Thymus (tissue), 11 donors: ENCODE data around the gene FAM217B. TPM values are rescaled to one million over a fixed set of nuclear protein-coding genes. Genes with fewer than 3 reads are reported as not detected.
A peak's percentile ranks its signal among the peaks of the same experiment; 100 is the strongest.
"Not testable (repeated sequence)": the region's sequence is repeated elsewhere in the genome, so short reads cannot be mapped to it uniquely, and the experiment has no call there.

Source experiments
- DNase-seq, 9 donors: peaks; one replicate each; pipeline ENCODE4 v3.0.0-alpha.2; 2013; ENCODE audit warnings: low spot score in 9 of 9, low read depth in 6 of 9, missing footprints in 1 of 9
- H3K27ac ChIP-seq, 2 donors: one replicate each; pipeline ENCODE4 v1.5.1; 2013; ENCODE audit warnings: control low read depth in 1 of 2, low read depth in 1 of 2, low read length in 1 of 2, mild to moderate bottlenecking in 1 of 2, moderate library complexity in 1 of 2
- H3K27me3 ChIP-seq, 2 donors: one replicate each; pipeline ENCODE4 v1.5.1; 2013; ENCODE audit warnings: low read length in 1 of 2; ENCODE audit not compliant: control insufficient read depth in 2 of 2, insufficient read depth in 1 of 2
- H3K36me3 ChIP-seq, 2 donors: one replicate each; pipeline ENCODE4 v1.5.1; 2013; ENCODE audit warnings: low read length in 1 of 2, mild to moderate bottlenecking in 1 of 2, moderate library complexity in 1 of 2; ENCODE audit not compliant: control insufficient read depth in 2 of 2, insufficient read depth in 2 of 2
- H3K4me1 ChIP-seq, 2 donors: one replicate each; pipeline ENCODE4 v1.5.1; 2013; ENCODE audit warnings: low read length in 2 of 2; ENCODE audit not compliant: control insufficient read depth in 2 of 2, insufficient read depth in 2 of 2
- H3K4me3 ChIP-seq, 2 donors: one replicate each; pipeline ENCODE4 v1.5.1; 2013; ENCODE audit warnings: low read length in 2 of 2, control low read depth in 1 of 2, mild to moderate bottlenecking in 1 of 2
- H3K9me3 ChIP-seq, 2 donors: one replicate each; pipeline ENCODE4 v1.5.1; 2013; ENCODE audit warnings: low read length in 1 of 2, mild to moderate bottlenecking in 1 of 2; ENCODE audit not compliant: control insufficient read depth in 2 of 2, insufficient read depth in 1 of 2
- WGBS: extraction: QIAGEN DNeasy Blood & Tissue Kit; methylation state at CpG from one replicate; pipeline ENCODE4 v1.1.7; 2013; 5-methylcytosine and 5-hydroxymethylcytosine counted together
- polyA plus RNA-seq: library from polyadenylated mRNA; stranded (reverse); fragments of 200-250 nt; gene quantifications from one replicate; pipeline ENCODE4 v1.2.3, GENCODE V29; 2013
- total RNA-seq: library from RNA; stranded (reverse); fragments of 120-200 nt; gene quantifications from one replicate; pipeline ENCODE4 v1.2.4, GENCODE V29; 2013
- donor health status: healthy.

The FAM217B gene
- total and polyA plus RNA-seq, 2 donors, result 10.2 to 10.7 TPM

DNA sequence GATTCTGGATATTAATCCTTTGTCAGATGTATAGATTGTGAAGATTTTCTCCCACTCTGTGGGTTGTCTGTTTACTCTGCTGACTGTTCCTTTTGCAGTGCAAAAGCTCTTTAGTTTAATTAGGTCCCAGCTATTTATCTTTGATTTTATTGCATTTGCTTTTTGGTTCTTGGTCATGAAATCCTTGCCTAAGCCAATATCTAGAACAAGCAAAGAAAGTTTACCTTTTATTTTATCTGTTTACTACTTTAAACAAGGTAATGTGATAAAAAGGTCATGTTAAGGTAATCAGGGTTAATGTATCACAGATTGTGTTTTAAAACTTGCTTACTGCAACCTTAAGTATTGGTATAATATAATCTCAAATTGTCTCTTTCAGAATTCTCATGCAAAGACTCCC, 17.4 kb downstream of the FAM217B start:
- H3K27ac ChIP-seq, H3K4me3 ChIP-seq, H3K4me1 ChIP-seq, H3K9me3 ChIP-seq, H3K27me3 ChIP-seq, DNase-seq, H3K36me3 ChIP-seq: not testable (repeated sequence)

GRCh38 chr20:59958123-59958522, 17.9 kb downstream of the FAM217B start, which contains the start of gene CDH26:
TSS of gene CDH26 (plus strand) at chr20:59958423. CDS start at chr20:59958727, 304 bp downstream.
- H3K4me1 ChIP-seq, result no peaks in the 10 kb centered on the region
- H3K27me3 ChIP-seq, result no peaks in the 10 kb centered on the region
- H3K27ac ChIP-seq, result peak within 1 kb of the TSS; percentile 36 to 37
- no peaks in the 10 kb centered on the region for H3K9me3 ChIP-seq
- H3K36me3 ChIP-seq, result no peaks in the 10 kb centered on the region
- 93% methylated on average over 5 of the region's 5 CpGs for WGBS
- peak within 1 kb of the TSS; percentile 20 to 21 for H3K4me3 ChIP-seq
- DNase-seq, result no peak

- WGBS, result 95% methylated on average over 4 of the region's 4 CpGs
- DNase-seq, result no peak
- H3K27me3 ChIP-seq, result no peaks in the 10 kb centered on the region
- H3K36me3 ChIP-seq, result no peaks in the 10 kb centered on the region
- H3K4me1 ChIP-seq, result no peaks in the 10 kb centered on the region
- peak overlapping the region; percentile 20 to 21 for H3K4me3 ChIP-seq
- peak overlapping the region; percentile 36 to 37 for H3K27ac ChIP-seq
- H3K9me3 ChIP-seq, result no peaks in the 10 kb centered on the region
These were observed 18.4 kb downstream of the FAM217B start for GRCh38 chr20:59958626-59959025.

DNA sequence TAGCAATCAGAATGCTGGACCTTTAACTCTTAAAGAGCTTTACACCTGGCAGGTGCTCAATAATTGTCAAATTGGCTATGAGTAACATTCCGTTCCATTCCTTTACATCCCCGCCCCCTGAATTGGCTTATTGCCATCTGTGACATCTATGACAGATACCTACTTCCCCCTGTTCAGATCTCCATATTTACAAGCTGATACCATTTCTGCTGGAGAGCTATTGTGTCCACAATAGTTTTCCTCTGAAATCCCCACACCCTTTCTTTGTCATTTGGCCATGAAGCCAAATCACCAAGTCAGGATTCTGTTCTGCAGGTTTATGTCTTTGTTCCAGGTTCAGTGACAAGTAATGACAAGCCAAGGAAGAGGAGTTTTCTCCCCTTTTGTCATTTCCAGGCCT, 21.2 kb downstream of the FAM217B start:
- H3K9me3 ChIP-seq, result no peaks in the 10 kb centered on the region
- no peaks in the 10 kb centered on the region for H3K27me3 ChIP-seq
- no peaks in the 10 kb centered on the region for H3K36me3 ChIP-seq
- H3K27ac ChIP-seq, result peak overlapping the region in 1 of 2 donors; percentile 41
- DNase-seq, result no peak
- H3K4me1 ChIP-seq, result no peaks in the 10 kb centered on the region
- WGBS, result 92% methylated on average over 2 of the region's 2 CpGs
- no peak overlapping the region for H3K4me3 ChIP-seq

DNA sequence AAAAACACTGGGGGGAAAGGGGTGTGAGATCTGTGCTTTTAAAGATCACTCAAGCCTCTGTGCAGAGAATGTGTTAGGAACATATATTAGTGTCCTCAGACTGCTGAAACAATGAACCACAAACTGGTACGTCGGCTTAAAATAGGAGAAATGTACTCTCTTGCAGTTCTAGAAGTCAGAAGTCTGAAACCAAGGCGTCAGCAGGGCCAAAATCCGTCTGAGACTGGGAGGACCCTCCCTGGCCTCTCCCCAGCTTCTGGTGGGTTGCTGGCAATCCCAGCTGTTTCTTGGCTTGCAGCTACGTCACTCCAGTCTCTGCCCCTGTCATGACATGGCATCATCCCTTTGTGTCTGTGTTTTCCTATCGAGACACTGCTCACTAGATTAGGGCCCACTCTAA, 22.0 kb downstream of the FAM217B start:
- H3K4me3 ChIP-seq, result no peak overlapping the region
- 94% methylated on average over 6 of the region's 6 CpGs for WGBS
- peak overlapping the region; percentile 36 to 41 for H3K27ac ChIP-seq
- H3K9me3 ChIP-seq, result no peaks in the 10 kb centered on the region
- no peaks in the 10 kb centered on the region for H3K27me3 ChIP-seq
- DNase-seq, result no peak
- no peaks in the 10 kb centered on the region for H3K36me3 ChIP-seq
- no peaks in the 10 kb centered on the region for H3K4me1 ChIP-seq

DNA sequence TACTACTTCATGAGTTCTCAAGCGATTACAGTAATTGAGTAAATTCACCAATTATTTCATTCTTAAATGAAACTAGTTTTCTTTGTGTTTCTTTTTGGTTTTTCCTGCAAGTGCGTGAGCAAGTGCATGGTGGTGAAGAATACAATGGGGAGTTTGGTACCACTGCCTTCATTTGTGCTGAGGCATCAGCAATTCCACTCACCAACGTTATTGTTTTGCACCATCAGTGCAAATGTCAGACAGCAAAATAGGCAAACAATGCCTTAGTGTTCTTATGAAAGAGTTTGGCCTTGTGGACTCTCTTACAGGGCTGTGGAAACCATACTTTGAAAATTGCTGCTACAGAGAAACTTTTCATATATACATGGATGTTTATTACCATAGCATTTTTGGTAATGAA, 26.2 kb downstream of the FAM217B start:
- Histone ChIP-seq H3K27ac (no peak overlapping the region), H3K9me3 (no peaks in the 10 kb centered on the region), H3K4me1 (no peaks in the 10 kb centered on the region), H3K4me3 (no peak overlapping the region), H3K27me3 (no peaks in the 10 kb centered on the region), H3K36me3 (no peaks in the 10 kb centered on the region)
- 95% methylated on average over 3 of the region's 3 CpGs for WGBS
- no peak for DNase-seq

GRCh38 chr20:59971428-59971827, 31.2 kb downstream of the FAM217B start:
- no peak for DNase-seq
- WGBS, result 98% methylated on average over 1 of the region's 1 CpG
- no peak overlapping the region for H3K27ac ChIP-seq

DNA sequence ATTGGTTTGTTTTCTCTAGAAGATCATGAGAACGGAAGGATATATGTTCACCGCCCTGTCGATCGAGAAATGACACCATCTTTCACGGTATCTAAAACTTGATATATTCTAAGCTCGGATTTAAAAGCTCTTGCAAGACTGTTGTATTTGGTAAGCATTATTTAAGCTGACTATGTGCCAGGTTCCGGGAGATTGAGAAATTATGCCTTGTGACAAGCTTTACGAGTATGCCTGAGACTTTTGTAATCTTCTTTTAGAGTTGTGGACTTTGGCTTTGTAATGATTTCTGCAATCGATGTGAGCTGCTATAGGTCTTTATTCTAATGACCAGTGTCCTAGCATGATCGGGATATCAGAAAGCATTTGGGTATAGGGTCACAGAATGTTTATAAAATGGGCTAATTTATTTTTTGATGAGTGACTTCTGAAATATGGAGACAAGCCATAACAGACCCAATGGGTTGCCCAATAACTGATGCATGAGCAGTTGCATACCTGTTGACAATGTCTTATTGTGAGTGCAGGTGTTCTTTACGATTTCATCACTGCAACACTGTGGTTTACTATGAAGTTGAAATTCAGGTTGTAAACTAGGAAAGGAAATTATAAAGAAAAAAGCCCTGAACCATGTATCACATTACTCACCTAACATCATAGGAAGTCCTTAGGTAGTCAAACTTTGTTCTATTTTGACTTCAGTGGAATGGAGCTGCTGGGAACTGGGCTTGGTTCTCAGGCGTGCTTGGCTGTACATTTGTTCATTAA, 32.0 kb downstream of the FAM217B start:
- DNase-seq, result no peak
- no peak overlapping the region for H3K4me3 ChIP-seq
- H3K9me3 ChIP-seq, result no peaks in the 10 kb centered on the region
- no peak overlapping the region for H3K27ac ChIP-seq
- no peaks in the 10 kb centered on the region for H3K27me3 ChIP-seq
- WGBS, result 93% methylated on average over 12 of the region's 12 CpGs
- H3K36me3 ChIP-seq, result no peaks in the 10 kb centered on the region
- H3K4me1 ChIP-seq, result no peaks in the 10 kb centered on the region

More at GRCh38 chr20:59971428-59971827, 31.2 kb downstream of the FAM217B start:
- no peaks in the 10 kb centered on the region for H3K4me1 ChIP-seq
- H3K4me3 ChIP-seq, result no peak overlapping the region
- H3K27me3 ChIP-seq, result no peaks in the 10 kb centered on the region
- H3K36me3 ChIP-seq, result no peaks in the 10 kb centered on the region
- no peaks in the 10 kb centered on the region for H3K9me3 ChIP-seq

- H3K36me3 ChIP-seq, result no peaks in the 10 kb centered on the region
- no peaks in the 10 kb centered on the region for H3K4me1 ChIP-seq
- no peak overlapping the region for H3K27ac ChIP-seq
- WGBS, result 93% methylated on average over 6 of the region's 6 CpGs
- H3K4me3 ChIP-seq, result no peak overlapping the region
- H3K27me3 ChIP-seq, result no peaks in the 10 kb centered on the region
- no peak for DNase-seq
- no peaks in the 10 kb centered on the region for H3K9me3 ChIP-seq
These were observed 36.1 kb downstream of the FAM217B start for GRCh38 chr20:59976156-59976782.
